GM12864 (cell line): ENCODE data around the gene ROBO3.

ENCODE experiments used
- DNase-seq: peaks from one replicate; pipeline ENCODE4 v3.0.0-alpha.2; 2011; ENCODE audit warnings: low read depth
- H3K4me3 ChIP-seq: 2 replicates; pipeline ENCODE4 v1.5.1; 2011; ENCODE audit warnings: mild to moderate bottlenecking, low read depth, low read length, control low read depth
- CTCF ChIP-seq: IDR thresholded peaks from 2 replicates; pipeline ENCODE4 v1.5.1; 2011; ENCODE audit warnings: low read depth, mild to moderate bottlenecking, moderate library complexity, low read length, control low read depth, inconsistent platforms; ENCODE audit errors: missing control alignments

The ROBO3 gene

GRCh38 chr11:124886978-124887666 is 21.9 kb downstream of the ROBO3 start:
- TF ChIP-seq CTCF, result no peak
- no peak for DNase-seq
- no peak overlapping the region for H3K4me3 ChIP-seq

DNA sequence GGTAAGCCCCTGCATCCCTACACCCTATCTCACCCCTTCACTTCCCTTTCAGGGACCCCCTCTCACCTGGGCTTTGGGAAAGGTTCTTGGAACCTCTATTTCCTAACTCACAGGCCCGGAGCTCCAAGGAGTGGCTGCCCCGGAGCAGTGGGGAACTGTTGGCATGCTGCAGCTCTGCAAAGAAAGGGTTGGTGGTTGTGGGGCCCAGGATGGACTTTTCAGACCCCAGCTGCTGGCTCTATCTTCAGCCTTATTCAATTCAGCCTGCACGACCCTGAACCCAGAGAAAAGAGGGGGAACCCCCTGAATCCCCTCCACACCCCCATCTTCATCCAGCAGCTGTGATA is 22.4 kb downstream of the ROBO3 start:
- TF ChIP-seq CTCF, result no peak
- H3K4me3 ChIP-seq, result no peak overlapping the region
- DNase-seq, result no peak

DNA sequence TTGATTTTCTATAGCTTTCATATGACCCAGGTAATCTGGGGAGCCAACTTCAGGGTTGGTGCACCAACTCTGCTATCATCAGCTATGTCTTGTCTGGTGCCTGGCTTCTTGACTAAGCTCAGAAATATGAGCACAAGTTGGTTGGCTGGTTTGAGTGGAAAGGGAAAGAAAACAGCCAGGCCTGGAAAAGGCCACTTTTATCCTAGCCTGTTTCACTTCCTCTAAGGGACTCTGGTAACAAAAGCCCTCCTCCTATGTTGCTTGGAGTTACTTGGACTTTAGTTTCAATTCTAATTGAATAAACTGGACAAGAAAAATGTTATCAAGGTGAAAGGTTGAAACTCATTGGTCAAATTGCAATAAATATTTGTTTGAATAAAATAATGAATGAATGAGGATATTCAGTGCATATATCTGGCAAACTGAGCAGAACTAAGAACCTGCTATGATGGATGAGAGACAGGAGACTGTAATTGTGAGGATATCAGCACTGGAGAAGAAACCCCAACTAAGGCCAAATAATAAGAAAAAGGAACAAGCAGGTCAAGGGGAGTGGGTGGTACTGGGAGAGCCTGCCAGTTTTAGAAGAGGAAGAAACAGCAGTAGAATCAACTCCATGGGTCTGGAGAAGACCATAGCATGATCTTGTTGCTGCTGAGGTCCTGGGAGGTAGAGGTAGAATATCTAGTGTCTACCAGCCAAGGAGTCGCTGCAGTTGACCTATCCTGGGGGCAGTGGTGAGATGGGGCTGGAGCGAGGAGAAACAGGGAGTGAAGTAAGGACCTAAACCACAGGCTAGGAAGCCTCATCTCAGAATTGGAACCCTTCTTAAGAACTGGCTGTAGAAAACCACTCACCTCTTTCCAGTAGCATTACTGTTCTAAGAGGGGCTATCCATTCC is 24.2 kb downstream of the ROBO3 start:
- no peak for TF ChIP-seq CTCF
- no peak overlapping the region for H3K4me3 ChIP-seq
- DNase-seq, result no peak

DNA sequence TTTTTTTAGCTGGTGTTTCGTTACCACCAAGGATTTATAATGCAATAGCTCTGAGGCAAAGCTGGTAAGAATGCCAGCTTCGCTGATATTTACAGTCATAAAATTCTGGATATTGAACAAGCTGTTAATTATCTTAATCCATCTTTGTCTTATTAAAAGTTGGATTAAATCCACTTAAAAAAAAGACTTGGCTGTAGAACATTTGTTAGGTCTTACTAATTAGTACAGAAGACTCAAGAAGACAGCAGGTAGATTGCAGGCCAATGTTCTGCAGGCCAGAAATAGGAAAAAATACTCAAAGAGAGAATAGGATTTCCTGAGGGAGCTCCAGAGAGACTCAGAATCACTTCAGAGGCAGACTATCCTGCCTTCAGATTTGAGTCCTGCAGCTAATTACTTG is 24.9 kb downstream of the ROBO3 start:
- no peak for TF ChIP-seq CTCF
- no peak overlapping the region for H3K4me3 ChIP-seq
- DNase-seq, result no peak

- no peak for DNase-seq
- H3K4me3 ChIP-seq, result no peak overlapping the region
- no peak for TF ChIP-seq CTCF
Observed at GRCh38 chr11:124890683-124891372, 25.6 kb downstream of the ROBO3 start.

DNA sequence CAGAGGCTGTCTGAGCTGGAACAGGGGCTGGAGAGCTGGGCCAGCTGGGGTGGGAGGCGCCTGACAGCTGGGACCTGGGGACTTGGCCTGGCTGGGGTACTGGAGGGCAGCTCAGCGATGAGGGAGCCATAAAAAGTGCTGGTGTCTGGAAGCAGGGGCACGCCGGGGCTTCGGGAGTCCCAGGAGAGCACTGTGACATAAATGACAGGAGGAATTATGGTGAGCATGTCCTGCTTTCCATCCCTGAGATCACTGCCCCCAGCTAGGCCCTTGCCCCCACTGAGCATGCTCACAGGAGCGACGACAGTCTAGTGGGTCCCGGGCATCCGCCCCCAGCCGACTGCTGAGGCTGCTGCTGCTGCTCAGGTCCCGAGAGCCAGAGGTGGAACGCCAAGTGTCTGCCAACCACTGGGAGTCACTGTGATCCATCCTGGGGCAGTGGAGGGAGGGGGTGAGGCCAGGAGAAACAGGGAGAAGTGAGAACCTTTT is 26.2 kb downstream of the ROBO3 start:
- no peak overlapping the region for H3K4me3 ChIP-seq
- TF ChIP-seq CTCF, result no peak
- no peak for DNase-seq
